OCI-LY7 (cell line): ENCODE results near the gene SUSD5.

Experiments used
- EZH2phosphoT487 ChIP-seq: fragments of 200-600 bp; sonication (generic); IDR thresholded peaks from 2 replicates; pipeline ENCODE4 v1.6.1; 2018; ENCODE audit warnings: low read depth, borderline replicate concordance, mild to moderate bottlenecking, mixed run types, antibody characterized with exemption, low read length, moderate library complexity, mixed read lengths
- TF ChIP-seq, protein P1 (sequence below): fragments of 200-600 bp; sonication (generic); conservative IDR thresholded peaks from 2 replicates; pipeline ENCODE4 v1.5.1; 2014; ENCODE audit warnings: mild to moderate bottlenecking, antibody characterized with exemption, low read length, moderate library complexity, mixed read lengths

DNA sequence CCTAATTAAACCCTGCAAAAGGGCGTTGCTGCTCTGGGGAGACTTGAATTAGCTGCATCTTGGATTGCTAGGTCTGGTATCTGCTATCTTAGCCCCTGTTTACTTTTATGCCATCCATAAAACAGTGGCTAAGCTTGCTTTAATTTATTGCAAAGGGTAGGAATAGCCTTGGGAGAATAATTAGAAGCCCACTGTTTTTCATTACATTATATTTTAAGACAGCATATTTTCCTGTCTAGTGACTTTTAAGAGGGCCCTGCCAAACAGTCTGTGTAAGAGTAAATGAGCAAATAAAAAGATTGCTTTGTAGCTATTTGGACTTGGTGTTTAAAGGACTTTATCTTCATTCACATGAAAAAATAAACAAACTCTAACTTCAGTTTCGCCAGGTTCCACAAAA is 17.4 kb upstream of the SUSD5 start:
- TF ChIP-seq, protein P1, sequence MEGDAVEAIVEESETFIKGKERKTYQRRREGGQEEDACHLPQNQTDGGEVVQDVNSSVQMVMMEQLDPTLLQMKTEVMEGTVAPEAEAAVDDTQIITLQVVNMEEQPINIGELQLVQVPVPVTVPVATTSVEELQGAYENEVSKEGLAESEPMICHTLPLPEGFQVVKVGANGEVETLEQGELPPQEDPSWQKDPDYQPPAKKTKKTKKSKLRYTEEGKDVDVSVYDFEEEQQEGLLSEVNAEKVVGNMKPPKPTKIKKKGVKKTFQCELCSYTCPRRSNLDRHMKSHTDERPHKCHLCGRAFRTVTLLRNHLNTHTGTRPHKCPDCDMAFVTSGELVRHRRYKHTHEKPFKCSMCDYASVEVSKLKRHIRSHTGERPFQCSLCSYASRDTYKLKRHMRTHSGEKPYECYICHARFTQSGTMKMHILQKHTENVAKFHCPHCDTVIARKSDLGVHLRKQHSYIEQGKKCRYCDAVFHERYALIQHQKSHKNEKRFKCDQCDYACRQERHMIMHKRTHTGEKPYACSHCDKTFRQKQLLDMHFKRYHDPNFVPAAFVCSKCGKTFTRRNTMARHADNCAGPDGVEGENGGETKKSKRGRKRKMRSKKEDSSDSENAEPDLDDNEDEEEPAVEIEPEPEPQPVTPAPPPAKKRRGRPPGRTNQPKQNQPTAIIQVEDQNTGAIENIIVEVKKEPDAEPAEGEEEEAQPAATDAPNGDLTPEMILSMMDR, result no peak
- no peak for TF ChIP-seq EZH2phosphoT487
